LNCAP (cell line): Measurements from ENCODE around the gene TMEM253.

ENCODE experiments used
- TF ChIP-seq, protein P1 (sequence below): fragments of 450-650 bp; IDR thresholded peaks from 2 replicates; pipeline ENCODE4 v1.5.1; 2017; ENCODE audit warnings: mild to moderate bottlenecking

The TMEM253 gene

DNA sequence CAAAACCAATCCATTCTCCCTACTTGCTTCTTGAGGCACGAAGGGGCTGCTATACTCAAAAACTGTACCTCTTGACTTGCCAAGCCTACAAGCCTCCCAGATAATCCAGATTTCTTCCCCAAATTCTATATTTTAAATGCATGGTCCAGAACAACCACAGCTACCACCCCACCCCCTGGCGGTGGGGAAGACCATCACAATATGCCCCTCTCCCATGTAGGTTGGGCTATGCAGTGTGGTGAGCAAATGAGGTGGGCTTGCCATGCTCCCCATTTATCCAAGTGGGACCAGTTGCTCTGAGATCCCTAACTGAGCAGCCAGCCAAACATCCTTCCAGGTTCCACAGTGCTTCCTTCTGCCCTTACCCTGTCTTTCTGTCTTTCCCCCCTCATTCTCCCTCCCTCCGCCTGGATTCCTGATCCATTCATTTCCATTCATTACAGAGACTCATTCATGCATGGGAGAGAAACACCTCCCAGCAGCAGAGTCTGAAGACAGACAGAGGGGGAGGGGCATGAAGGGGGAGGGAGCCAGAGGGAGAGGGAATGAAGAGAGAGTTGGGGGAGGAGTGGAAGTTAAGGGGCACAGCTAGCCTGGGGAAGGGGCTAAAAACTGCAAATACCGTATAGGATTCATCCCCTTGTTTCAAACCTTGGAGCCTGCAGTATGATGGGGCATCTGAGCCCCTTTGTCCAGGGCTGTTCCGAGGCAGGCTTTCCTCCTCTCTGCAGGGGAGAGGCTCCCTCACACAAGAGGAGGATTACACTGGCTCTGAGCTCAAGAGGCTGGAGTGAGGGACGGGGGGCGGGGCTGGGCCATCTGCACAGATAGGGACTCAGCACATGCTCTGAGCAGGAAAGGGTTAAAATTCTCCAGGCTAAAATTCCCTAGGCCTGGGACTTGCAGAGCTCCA is 6.8 kb upstream of the TMEM253 start:
- TF ChIP-seq, protein P1, sequence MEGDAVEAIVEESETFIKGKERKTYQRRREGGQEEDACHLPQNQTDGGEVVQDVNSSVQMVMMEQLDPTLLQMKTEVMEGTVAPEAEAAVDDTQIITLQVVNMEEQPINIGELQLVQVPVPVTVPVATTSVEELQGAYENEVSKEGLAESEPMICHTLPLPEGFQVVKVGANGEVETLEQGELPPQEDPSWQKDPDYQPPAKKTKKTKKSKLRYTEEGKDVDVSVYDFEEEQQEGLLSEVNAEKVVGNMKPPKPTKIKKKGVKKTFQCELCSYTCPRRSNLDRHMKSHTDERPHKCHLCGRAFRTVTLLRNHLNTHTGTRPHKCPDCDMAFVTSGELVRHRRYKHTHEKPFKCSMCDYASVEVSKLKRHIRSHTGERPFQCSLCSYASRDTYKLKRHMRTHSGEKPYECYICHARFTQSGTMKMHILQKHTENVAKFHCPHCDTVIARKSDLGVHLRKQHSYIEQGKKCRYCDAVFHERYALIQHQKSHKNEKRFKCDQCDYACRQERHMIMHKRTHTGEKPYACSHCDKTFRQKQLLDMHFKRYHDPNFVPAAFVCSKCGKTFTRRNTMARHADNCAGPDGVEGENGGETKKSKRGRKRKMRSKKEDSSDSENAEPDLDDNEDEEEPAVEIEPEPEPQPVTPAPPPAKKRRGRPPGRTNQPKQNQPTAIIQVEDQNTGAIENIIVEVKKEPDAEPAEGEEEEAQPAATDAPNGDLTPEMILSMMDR = no peak

DNA sequence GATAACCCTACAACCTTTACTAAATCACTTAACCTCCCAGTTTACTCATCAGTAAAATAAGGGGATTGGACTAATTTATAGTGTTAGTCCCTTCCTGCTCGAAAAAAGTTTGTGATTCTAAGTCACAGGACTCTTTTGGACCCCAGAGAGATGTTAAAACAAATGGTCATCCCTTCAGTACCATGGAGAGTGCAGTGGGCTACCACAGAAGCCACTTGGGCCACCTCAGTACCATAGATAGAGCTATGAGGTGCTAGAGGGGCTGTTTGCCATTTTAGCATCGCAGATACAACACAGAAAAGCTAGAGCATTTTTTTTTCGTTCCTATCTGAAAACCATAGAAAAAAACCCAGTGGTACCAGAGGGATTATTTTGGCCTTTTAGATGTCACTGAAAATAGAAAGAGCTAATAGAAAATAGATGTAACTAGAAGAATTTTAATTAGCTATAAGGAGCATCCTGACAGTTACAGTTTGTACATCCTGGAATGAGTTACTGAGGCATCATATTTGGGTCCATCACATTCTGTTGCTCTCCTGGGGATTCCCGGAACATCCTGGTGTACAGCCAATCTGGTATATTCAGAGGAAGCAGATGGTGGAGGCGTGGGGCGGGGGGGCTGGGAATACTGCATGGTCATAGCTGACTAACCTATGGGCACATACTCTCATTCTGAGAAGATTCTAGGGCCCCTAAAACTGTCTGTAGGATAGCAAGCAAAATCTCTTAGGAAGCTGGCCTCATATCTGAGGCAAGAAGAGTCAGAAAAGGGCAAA is 5.2 kb upstream of the TMEM253 start:
- TF ChIP-seq, protein P1 = no peak

DNA sequence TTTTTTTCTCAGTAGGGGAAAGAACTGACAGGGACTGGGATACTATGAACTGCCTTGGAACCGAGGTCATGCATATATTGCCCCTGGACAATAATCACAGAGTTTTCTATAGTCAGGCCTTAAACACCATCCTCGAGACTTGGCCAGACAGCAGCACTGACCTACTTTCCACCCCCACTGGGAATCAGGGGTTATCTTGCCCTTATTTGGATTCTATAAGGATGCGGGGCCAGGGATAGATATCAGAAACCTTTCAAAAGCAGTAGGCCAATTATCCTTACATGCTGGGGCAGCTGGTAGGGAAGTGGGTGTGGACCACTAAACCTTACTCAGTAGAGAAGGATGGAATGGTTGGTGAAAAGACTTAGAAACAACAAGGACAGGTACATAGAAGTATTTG is 4.4 kb upstream of the TMEM253 start:
- TF ChIP-seq, protein P1 = no peak

DNA sequence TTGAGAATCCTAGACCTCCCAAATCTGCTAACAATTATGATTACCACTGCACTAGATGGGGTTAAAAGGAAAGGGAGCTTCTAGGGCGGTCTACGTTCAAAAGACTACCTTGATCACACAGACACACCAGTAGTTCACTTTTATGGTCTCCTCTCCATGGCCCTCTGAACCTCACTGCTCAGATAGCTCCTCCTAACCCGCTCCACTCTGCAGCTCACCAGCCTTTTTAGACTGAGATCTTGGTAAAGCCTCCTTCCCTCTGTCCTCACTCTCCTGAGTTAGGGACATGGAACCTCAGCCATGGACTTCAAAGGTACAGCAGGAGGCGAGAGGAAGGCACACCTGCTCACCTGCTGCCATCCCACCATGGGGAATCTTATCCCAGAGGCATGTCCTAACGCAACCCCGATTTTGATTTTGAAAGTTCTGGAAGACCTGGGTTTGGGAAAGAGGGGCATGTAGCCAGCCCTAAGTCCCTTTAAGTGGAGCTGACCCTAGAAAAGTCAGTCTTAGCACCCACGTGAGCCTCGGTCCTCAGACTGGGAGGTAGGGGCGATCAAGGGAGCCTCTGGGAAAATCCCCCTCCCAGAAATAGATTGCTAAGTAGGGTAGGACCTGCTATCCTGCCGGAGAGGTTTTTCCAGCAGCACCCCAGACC is 3.8 kb upstream of the TMEM253 start:
- TF ChIP-seq, protein P1 = no peak

DNA sequence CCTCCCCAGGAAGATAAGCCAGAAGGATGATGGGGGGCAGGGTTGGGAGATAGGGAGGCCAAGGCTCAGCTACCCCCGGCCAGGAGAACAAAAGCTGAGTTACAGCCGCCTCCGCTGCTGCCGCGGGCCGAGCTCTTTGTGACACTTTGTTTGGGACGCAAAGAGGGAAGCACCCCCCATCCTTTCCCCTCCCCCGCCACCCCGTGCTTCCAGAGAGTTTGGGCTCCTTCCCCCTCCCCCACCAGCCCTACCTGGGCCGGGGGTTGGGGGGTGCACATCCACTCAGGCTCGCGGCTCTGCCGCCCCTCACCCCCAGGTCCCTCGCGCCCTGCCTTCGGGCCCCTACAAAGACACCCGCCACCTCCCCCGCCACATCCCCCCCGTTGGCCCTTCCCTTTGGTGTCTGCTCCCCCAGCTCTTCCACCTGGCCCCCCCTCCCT is 3.2 kb upstream of the TMEM253 start:
- TF ChIP-seq, protein P1 = no peak

DNA sequence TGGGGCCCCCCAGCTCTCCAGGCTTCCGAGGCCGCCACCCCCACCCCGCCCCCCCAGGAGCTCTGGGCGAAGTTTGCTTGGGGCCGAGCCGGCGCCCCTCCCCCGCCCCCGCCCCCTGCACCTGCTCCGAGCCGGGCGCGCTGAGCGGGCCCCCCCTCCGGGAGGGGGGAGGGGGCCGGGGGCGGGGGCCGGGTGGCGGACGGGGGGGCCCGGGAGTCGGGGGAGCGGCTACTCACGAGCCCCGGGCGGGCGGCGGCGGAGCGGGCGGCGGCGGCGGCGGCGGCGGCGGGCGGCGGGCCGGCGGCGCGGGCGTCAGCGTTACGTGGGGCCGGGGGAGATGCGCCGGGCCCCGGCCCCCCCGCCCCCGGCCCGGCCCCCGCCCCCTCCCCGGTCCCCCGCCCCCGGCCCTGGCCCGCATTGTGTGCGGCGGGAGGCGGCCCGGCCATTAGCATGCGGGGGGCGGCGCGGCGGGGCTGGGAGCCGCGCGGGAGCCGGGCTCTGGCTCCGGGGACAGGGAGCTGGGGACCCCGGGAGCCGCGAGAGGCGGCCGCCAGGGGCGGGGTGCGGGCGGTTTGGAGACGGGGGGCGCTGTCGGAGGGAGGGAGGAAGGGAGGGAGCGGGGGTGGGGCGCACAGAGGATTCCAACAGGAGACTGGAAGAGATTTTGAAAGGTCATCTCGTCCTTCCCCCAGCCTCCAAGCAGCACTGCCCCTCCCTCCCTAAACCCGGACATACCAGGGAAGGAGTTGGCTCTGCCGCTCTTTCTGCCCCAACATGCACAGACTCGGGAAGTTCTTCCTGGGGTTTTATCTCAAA is 2.6 kb upstream of the TMEM253 start, which contains the start of gene ZNF219:
Gene ZNF219 (minus strand): TSS at position 580 of the 816 bp plus-strand sequence. CDS start 5,064 bp downstream, outside the sequence.
- TF ChIP-seq, protein P1 = no peak
